Panc1 (cell line): ENCODE results near the gene DPYD. TPM values are rescaled to one million over a fixed set of nuclear protein-coding genes. Genes with fewer than 3 reads are reported as not detected.

Experiments used
- ATAC-seq: fragments of 200-7000 bp; cut with Tn5 transposase; 2 replicates; pipeline ENCODE4 v1.9.1; 2020; ENCODE audit warnings: mild to moderate bottlenecking, moderate library complexity
- BruUV-seq: library from RNA; stranded (reverse); fragments of 400-500 nt; replicated peaks from 2 replicates; lab custom pipeline; 2021; lab: Mats Ljungman, UMichigan
- CTCF ChIA-PET: fragments of 300-600 bp; sonication (Branson Sonifier 250); formaldehyde crosslinking; loops from one replicate; lab custom pipeline; 2022; ENCODE audit warnings: antibody characterized with exemption; lab: Charles Lee
- POLR2A ChIA-PET: fragments of 300-600 bp; sonication (Branson Sonifier 250); formaldehyde crosslinking; loops from one replicate; lab custom pipeline; 2022; ENCODE audit warnings: antibody characterized with exemption; lab: Charles Lee
- DNase-seq: peaks from one replicate; pipeline ENCODE4 v3.0.0-alpha.2; 2010; ENCODE audit warnings: low read depth, low spot score
- H3K27ac ChIP-seq: 2 replicates; pipeline ENCODE4 v1.5.1; 2011; ENCODE audit warnings: mild to moderate bottlenecking, low read length, inconsistent platforms
- H3K27me3 ChIP-seq: fragments of 200-500 bp; sonication (Bioruptor generic); 2 replicates; pipeline ENCODE4 v1.6.0; 2014; ENCODE audit warnings: low read length, inconsistent platforms; ENCODE audit not compliant: control insufficient read depth, insufficient read depth
- H3K36me3 ChIP-seq: fragments of 200-500 bp; sonication (Bioruptor generic); 2 replicates; pipeline ENCODE4 v1.5.1; 2014; ENCODE audit warnings: inconsistent platforms, mild to moderate bottlenecking, low read length, moderate library complexity; ENCODE audit not compliant: control insufficient read depth, insufficient read depth
- H3K4me1 ChIP-seq: 2 replicates; pipeline ENCODE4 v1.5.1; 2011; ENCODE audit warnings: inconsistent platforms, mild to moderate bottlenecking, low read length, moderate library complexity; ENCODE audit not compliant: control insufficient read depth, insufficient read depth
- H3K4me3 ChIP-seq, 2 experiments: 2 replicates each; pipeline ENCODE4 v1.5.1; 2011 to 2012; ENCODE audit warnings: low read depth in 2 of 2, low read length in 2 of 2, mild to moderate bottlenecking in 2 of 2, inconsistent platforms in 1 of 2, moderate library complexity in 1 of 2
- H3K9me3 ChIP-seq: fragments of 200-500 bp; sonication (Bioruptor generic); 2 replicates; pipeline ENCODE4 v1.5.1; 2014; ENCODE audit warnings: low read depth, mild to moderate bottlenecking, inconsistent platforms, low read length, moderate library complexity; ENCODE audit not compliant: control insufficient read depth, insufficient read depth
- POLR2AphosphoS5 ChIP-seq: IDR thresholded peaks from 2 replicates; pipeline ENCODE4 v1.6.1; 2012; ENCODE audit warnings: mild to moderate bottlenecking, low read depth, low read length, moderate library complexity
- SIN3A ChIP-seq: IDR thresholded peaks from 2 replicates; pipeline ENCODE4 v1.6.1; 2012; ENCODE audit warnings: low read depth, mild to moderate bottlenecking, low read length, moderate library complexity, borderline replicate concordance; ENCODE audit not compliant: insufficient read depth
- TCF7L2 ChIP-seq: IDR thresholded peaks from 2 replicates; pipeline ENCODE4 v1.6.1; 2011; ENCODE audit warnings: mild to moderate bottlenecking, low read depth, low read length, inconsistent platforms
- in situ Hi-C: cut with HindIII; loops from 2 replicates; pipeline ENCODE4 v1.10.0; 2016; ENCODE audit warnings: low sequenced_read_pairs, low pct_unique_long_range_greater_than_20kb
- intact Hi-C: fragments of 100-400 bp; cut with micrococcal nuclease; formaldehyde crosslinking; loops from one replicate; pipeline ENCODE4 v1.10.0; 2022; ENCODE audit not compliant: unreplicated experiment
- total RNA-seq: library from RNA; stranded (reverse); gene quantifications from one replicate; pipeline ENCODE4 v1.2.1, GENCODE V29; 2021; ENCODE audit not compliant: unreplicated experiment
- TF ChIP-seq, protein P1 (sequence below), 2 experiments: IDR thresholded peaks; 2 replicates each; pipeline ENCODE4 v1.6.1; 2011 to 2012; ENCODE audit warnings: low read depth in 2 of 2, control low read depth in 1 of 2, low read length in 1 of 2, mild to moderate bottlenecking in 1 of 2, moderate library complexity in 1 of 2; ENCODE audit not compliant: insufficient read depth in 1 of 2
- TF ChIP-seq, protein P2 (sequence below): fragments of 450-650 bp; IDR thresholded peaks from 2 replicates; pipeline ENCODE4 v1.5.1; 2017; ENCODE audit warnings: mild to moderate bottlenecking

Gene DPYD
- total RNA-seq, 1 experiment from 2014 or later: 2.0 TPM

DNA sequence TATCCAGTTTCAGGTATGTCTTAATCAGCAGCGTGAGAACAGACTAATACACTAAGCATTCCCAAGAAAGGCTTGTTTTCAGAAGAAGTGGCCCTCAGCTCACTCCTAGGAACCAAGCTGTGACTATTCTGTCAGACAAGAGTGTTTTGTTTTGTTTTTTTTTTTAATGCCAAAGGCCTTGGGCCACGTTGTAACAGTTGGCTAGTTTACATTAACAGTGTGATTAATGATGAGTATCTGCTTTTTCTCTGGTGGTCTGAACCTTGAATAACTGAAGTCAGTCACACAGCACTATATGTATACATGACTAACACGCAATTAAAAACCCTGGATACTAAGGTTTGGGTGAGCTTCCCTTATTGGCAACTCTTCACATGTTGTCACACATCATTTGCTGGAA lies 21.9 kb downstream of the DPYD start:
- no peaks in the 10 kb centered on the region for H3K4me1 ChIP-seq
- no peak overlapping the region for H3K4me3 ChIP-seq
- in situ Hi-C loops: no loop called here
- POLR2A ChIA-PET: no interaction called here
- no peaks in the 10 kb centered on the region for H3K9me3 ChIP-seq
- TF ChIP-seq TCF7L2: no peak
- CTCF ChIA-PET: no interaction called here
- DNase-seq (no peak), ATAC-seq (no peak)
- no peaks in the 10 kb centered on the region for H3K36me3 ChIP-seq
- intact Hi-C loops: no loop called here
- no peaks in the 10 kb centered on the region for H3K27me3 ChIP-seq
- BruUV-seq: no TSS peak
- H3K27ac ChIP-seq: no peak overlapping the region

DNA sequence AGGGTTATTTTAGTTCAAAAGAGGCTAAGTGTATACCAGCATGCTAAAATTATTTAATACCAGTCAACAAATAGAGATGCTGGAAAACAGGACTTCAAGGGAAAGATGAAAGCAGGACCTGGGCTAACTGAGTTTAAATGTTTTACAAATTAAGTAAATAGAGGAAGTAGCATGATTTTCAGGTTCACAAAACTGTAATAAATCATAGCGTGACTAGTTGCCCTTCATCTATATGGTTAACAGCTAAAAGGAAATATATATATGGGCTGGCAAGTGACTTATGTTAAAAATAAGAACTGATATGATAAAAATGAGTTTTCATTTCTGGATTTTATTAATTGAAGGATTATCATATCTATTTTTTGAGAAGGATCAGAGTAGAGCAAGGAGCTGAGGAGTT lies 25.6 kb downstream of the DPYD start:
- Histone ChIP-seq H3K36me3 (no peaks in the 10 kb centered on the region), H3K4me3 (no peak overlapping the region), H3K27me3 (no peaks in the 10 kb centered on the region), H3K27ac (no peak overlapping the region), H3K4me1 (no peaks in the 10 kb centered on the region), H3K9me3 (no peaks in the 10 kb centered on the region)
- no peak for ATAC-seq
- BruUV-seq: no TSS peak
- CTCF ChIA-PET: no interaction called here
- TF ChIP-seq POLR2AphosphoS5 (no peak), TCF7L2 (no peak), SIN3A (no peak)
- TF ChIP-seq, protein P1, sequence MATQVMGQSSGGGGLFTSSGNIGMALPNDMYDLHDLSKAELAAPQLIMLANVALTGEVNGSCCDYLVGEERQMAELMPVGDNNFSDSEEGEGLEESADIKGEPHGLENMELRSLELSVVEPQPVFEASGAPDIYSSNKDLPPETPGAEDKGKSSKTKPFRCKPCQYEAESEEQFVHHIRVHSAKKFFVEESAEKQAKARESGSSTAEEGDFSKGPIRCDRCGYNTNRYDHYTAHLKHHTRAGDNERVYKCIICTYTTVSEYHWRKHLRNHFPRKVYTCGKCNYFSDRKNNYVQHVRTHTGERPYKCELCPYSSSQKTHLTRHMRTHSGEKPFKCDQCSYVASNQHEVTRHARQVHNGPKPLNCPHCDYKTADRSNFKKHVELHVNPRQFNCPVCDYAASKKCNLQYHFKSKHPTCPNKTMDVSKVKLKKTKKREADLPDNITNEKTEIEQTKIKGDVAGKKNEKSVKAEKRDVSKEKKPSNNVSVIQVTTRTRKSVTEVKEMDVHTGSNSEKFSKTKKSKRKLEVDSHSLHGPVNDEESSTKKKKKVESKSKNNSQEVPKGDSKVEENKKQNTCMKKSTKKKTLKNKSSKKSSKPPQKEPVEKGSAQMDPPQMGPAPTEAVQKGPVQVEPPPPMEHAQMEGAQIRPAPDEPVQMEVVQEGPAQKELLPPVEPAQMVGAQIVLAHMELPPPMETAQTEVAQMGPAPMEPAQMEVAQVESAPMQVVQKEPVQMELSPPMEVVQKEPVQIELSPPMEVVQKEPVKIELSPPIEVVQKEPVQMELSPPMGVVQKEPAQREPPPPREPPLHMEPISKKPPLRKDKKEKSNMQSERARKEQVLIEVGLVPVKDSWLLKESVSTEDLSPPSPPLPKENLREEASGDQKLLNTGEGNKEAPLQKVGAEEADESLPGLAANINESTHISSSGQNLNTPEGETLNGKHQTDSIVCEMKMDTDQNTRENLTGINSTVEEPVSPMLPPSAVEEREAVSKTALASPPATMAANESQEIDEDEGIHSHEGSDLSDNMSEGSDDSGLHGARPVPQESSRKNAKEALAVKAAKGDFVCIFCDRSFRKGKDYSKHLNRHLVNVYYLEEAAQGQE (IDR thresholded peaks at IDR 0.05; ENCODE audit: insufficient read depth in 1 of 2, low read depth in 2 of 2, low read length in 1 of 2): no peak
- TF ChIP-seq, protein P2, sequence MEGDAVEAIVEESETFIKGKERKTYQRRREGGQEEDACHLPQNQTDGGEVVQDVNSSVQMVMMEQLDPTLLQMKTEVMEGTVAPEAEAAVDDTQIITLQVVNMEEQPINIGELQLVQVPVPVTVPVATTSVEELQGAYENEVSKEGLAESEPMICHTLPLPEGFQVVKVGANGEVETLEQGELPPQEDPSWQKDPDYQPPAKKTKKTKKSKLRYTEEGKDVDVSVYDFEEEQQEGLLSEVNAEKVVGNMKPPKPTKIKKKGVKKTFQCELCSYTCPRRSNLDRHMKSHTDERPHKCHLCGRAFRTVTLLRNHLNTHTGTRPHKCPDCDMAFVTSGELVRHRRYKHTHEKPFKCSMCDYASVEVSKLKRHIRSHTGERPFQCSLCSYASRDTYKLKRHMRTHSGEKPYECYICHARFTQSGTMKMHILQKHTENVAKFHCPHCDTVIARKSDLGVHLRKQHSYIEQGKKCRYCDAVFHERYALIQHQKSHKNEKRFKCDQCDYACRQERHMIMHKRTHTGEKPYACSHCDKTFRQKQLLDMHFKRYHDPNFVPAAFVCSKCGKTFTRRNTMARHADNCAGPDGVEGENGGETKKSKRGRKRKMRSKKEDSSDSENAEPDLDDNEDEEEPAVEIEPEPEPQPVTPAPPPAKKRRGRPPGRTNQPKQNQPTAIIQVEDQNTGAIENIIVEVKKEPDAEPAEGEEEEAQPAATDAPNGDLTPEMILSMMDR: no peak
- no peak for DNase-seq
- POLR2A ChIA-PET: no interaction called here
- intact Hi-C loops (no loop called here), in situ Hi-C loops (no loop called here)

DNA sequence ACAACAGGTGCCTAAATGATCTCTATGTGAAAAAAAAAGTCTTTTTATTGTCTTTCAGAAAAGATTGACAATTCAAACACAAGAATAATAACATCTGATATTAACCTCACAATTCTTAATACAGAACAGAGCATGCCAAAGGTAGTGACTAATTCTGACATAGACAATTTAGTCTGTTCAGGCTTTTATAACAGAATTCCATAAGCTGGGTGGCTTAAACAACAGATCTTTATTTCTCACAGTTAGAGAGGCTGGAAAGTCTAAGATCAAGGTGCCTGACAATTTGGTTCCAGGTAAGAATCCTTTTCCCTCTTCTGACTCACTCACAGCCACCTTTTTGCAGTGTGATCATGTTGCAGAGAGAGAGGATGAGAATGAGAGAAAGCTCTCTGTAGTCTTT lies 27.0 kb downstream of the DPYD start:
- TF ChIP-seq, protein P2: no peak
- TF ChIP-seq TCF7L2 (no peak), POLR2AphosphoS5 (no peak), SIN3A (no peak)
- TF ChIP-seq, protein P1 (IDR thresholded peaks at IDR 0.05; ENCODE audit: insufficient read depth in 1 of 2, low read depth in 2 of 2, low read length in 1 of 2): no peak
- ChIA-PET CTCF (no interaction called here), POLR2A (no interaction called here)
- no peak overlapping the region for H3K27ac ChIP-seq
- ATAC-seq (no peak), DNase-seq (no peak)
- in situ Hi-C loops (no loop called here), intact Hi-C loops (no loop called here)
- 0 out of 2 replicates have a peak, but pooled peaks cover 5% of the 10 kb centered on the region for H3K9me3 ChIP-seq
- BruUV-seq: no TSS peak
- no peaks in the 10 kb centered on the region for H3K4me1 ChIP-seq
- H3K27me3 ChIP-seq: no peaks in the 10 kb centered on the region
- H3K36me3 ChIP-seq: no peaks in the 10 kb centered on the region
- no peak overlapping the region for H3K4me3 ChIP-seq
